Hindlimb muscle (tissue), 1 donor: ENCODE data around the gene VPS35L. TPM values are rescaled to one million over a fixed set of nuclear protein-coding genes. Genes with fewer than 3 reads are reported as not detected.
A peak's percentile ranks its signal among the peaks of the same experiment; 100 is the strongest.
"Not testable (repeated sequence)": the region's sequence is repeated elsewhere in the genome, so short reads cannot be mapped to it uniquely, and the experiment has no call there.

Experiments used
- DNase-seq: peaks from one replicate; pipeline ENCODE4 v3.0.0-alpha.2; 2013
- polyA plus RNA-seq: library from polyadenylated mRNA; unstranded; fragments of 120-200 nt; gene quantifications from one replicate; pipeline ENCODE4 v1.2.1, GENCODE V29; 2013; ENCODE audit not compliant: insufficient read length

Gene VPS35L
- polyA plus RNA-seq, 1 donor = 35.3 TPM

- no peak for DNase-seq
These were observed 157.0 kb downstream of the VPS35L start for GRCh38 chr16:19712418-19713058.

- DNase-seq = no peak
These were observed 158.2 kb downstream of the VPS35L start for GRCh38 chr16:19713697-19714096.

GRCh38 chr16:19715566-19715965 lies 160.1 kb downstream of the VPS35L start:
- no peak for DNase-seq

- no peak for DNase-seq
These were observed 160.7 kb downstream of the VPS35L start for GRCh38 chr16:19716183-19716582.

GRCh38 chr16:19716728-19717127 lies 161.2 kb downstream of the VPS35L start:
- DNase-seq = not testable (repeated sequence)

GRCh38 chr16:19717314-19717713 lies 161.8 kb downstream of the VPS35L start:
- DNase-seq = no peak

- peak; percentile 94 for DNase-seq
These were observed 162.5 kb downstream of the VPS35L start, which contains the start of the genes IQCK and KNOP1 for GRCh38 chr16:19717741-19718623. Gene IQCK, plus strand, starts transcription at chr16:19718271. Its CDS starts 36 bp downstream, at chr16:19718307. Gene KNOP1, minus strand, starts transcription at chr16:19718227. Its CDS starts 3,192 bp downstream, at chr16:19715035.

GRCh38 chr16:19718624-19718965 lies 163.1 kb downstream of the VPS35L start:
- no peak for DNase-seq

GRCh38 chr16:19722269-19722952 lies 166.9 kb downstream of the VPS35L start:
- DNase-seq = no peak

- no peak for DNase-seq
These were observed 167.5 kb downstream of the VPS35L start for GRCh38 chr16:19722981-19723380.

- no peak for DNase-seq
These were observed 173.1 kb downstream of the VPS35L start for GRCh38 chr16:19728636-19728965.

GRCh38 chr16:19733551-19733950 lies 178.0 kb downstream of the VPS35L start:
- DNase-seq = no peak

- no peak for DNase-seq
These were observed 179.8 kb downstream of the VPS35L start for GRCh38 chr16:19735074-19735867.

- DNase-seq = no peak
These were observed 182.0 kb downstream of the VPS35L start for GRCh38 chr16:19737306-19738038.

- no peak for DNase-seq
These were observed 185.9 kb downstream of the VPS35L start for GRCh38 chr16:19741354-19741753.

GRCh38 chr16:19743816-19744159 lies 188.3 kb downstream of the VPS35L start:
- DNase-seq = no peak

GRCh38 chr16:19744670-19745069 lies 189.2 kb downstream of the VPS35L start:
- no peak for DNase-seq

GRCh38 chr16:19745286-19746010 lies 189.9 kb downstream of the VPS35L start:
- DNase-seq = no peak

GRCh38 chr16:19746561-19746960 lies 191.1 kb downstream of the VPS35L start:
- no peak for DNase-seq

GRCh38 chr16:19748389-19749168 lies 193.1 kb downstream of the VPS35L start:
- no peak for DNase-seq
